ENCODE measurements around the gene NOD2.

The NOD2 gene

DNA sequence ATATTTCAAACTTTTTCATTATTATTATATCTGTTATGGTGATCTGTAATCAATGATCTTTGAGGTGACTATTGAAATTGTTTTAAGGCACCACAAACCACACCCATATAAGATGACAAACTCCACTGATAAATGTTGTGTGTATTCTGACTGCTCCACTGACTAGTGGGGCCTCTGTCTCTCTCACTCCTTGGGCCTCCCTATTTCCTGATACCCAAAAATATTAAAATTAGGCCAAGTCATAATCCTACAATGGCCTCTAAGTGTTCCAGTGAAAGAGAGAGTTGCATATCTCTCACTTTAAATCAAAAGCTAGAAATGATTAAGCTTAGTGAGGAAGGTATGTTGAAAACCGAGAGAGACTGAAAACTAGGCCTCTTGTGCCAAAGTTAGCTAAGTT is 71.9 kb downstream of the NOD2 start:
- Histone ChIP-seq H3K4ac (ENCODE audit: low read length) (no peak overlapping the region), H3K27me3 (ENCODE audit: control insufficient read depth in 3 of 3, insufficient read depth in 3 of 3, low read depth in 1 of 3, low read length in 3 of 3) (no peaks in the 10 kb centered on the region), H3K18ac (ENCODE audit: low read length) (no peak overlapping the region), H3K9me3 (replicated peaks in 1 of 2; ENCODE audit: control insufficient read depth in 2 of 2, insufficient read depth in 1 of 2, low read depth in 1 of 2, low read length in 2 of 2) (peaks cover 2 to 22% of the 10 kb centered on the region in 2 donors), H3K23ac (ENCODE audit: low read depth, low read length, poor library complexity) (no peak overlapping the region), H3K79me1 (ENCODE audit: low read depth, low read length) (no peaks in the 10 kb centered on the region), H3K4me2 (ENCODE audit: insufficient read depth, low read length, poor library complexity, severe bottlenecking) (no peak overlapping the region), H2AFZ (ENCODE audit: low read length) (no peak overlapping the region), H2BK15ac (ENCODE audit: low read length) (no peak overlapping the region), H3K9ac (ENCODE audit: low read depth, low read length, poor library complexity) (no peak overlapping the region), H3K14ac (ENCODE audit: low read length) (no peak overlapping the region), H2BK5ac (ENCODE audit: low read length) (no peak overlapping the region), H2BK120ac (ENCODE audit: low read depth, low read length) (no peak overlapping the region), H4K91ac (ENCODE audit: low read depth, low read length, poor library complexity) (no peak overlapping the region), H2BK12ac (ENCODE audit: low read length) (no peak overlapping the region), H3K4me1 (ENCODE audit: control insufficient read depth in 2 of 2, insufficient read depth in 1 of 2, low read depth in 1 of 2, low read length in 2 of 2) (no peaks in the 10 kb centered on the region), H3K36me3 (replicated peaks in 1 of 2; ENCODE audit: control insufficient read depth in 2 of 2, insufficient read depth in 2 of 2, low read length in 2 of 2) (no peaks in the 10 kb centered on the region), H3K4me3 (ENCODE audit: low read length in 2 of 2) (no peak overlapping the region), H3K27ac (replicated peaks; ENCODE audit: low read length) (no peak overlapping the region), H4K8ac (ENCODE audit: low read depth, low read length) (no peak overlapping the region), H2AK5ac (ENCODE audit: low read depth, low read length) (no peak overlapping the region)
- DNase-seq (ENCODE audit: low spot score) = no peak
- WGBS, 2 donors (ENCODE audit: extremely low coverage in 2 of 2, insufficient read length in 2 of 2, insufficient replicate concordance in 1 of 2) = no CpG with 5 or more reads among the region's 1 CpG

DNA sequence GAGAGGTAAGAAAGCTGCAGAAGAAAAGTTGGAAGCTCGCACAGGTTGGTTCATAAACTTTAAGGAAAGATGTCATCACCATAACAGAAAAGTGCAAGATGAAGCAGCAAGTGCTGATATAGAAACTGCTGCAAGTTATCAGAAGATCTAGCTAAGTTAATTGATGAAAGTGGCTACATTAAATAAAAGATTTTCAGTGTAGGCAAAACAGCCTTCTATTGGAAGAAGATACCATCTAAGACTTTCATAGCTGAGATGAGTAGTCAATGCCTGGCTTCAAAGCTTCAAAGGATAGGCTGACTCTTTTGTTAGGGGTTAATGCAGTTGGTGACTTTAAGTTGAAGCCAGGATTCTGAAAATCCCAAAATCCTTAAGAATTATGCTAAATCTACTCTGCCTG is 72.5 kb downstream of the NOD2 start:
- no peaks in the 10 kb centered on the region for H3K36me3 ChIP-seq (replicated peaks in 1 of 2; ENCODE audit: control insufficient read depth in 2 of 2, insufficient read depth in 2 of 2, low read length in 2 of 2)
- no peak overlapping the region for H2AK5ac ChIP-seq (ENCODE audit: low read depth, low read length)
- H3K14ac ChIP-seq (ENCODE audit: low read length) = no peak overlapping the region
- no peak overlapping the region for H3K4me3 ChIP-seq (ENCODE audit: low read length in 2 of 2)
- no peak overlapping the region for H2BK5ac ChIP-seq (ENCODE audit: low read length)
- H3K27ac ChIP-seq (replicated peaks; ENCODE audit: low read length) = no peak overlapping the region
- H3K4me1 ChIP-seq (ENCODE audit: control insufficient read depth in 2 of 2, insufficient read depth in 1 of 2, low read depth in 1 of 2, low read length in 2 of 2) = no peaks in the 10 kb centered on the region
- no peak overlapping the region for H2BK15ac ChIP-seq (ENCODE audit: low read length)
- no peaks in the 10 kb centered on the region for H3K27me3 ChIP-seq (ENCODE audit: control insufficient read depth in 3 of 3, insufficient read depth in 3 of 3, low read depth in 1 of 3, low read length in 3 of 3)
- no CpG with 5 or more reads among the region's 1 CpG for WGBS, 2 donors (ENCODE audit: extremely low coverage in 2 of 2, insufficient read length in 2 of 2, insufficient replicate concordance in 1 of 2)
- no peak overlapping the region for H2AFZ ChIP-seq (ENCODE audit: low read length)
- H3K4ac ChIP-seq (ENCODE audit: low read length) = no peak overlapping the region
- no peak overlapping the region for H2BK12ac ChIP-seq (ENCODE audit: low read length)
- no peak overlapping the region for H3K4me2 ChIP-seq (ENCODE audit: insufficient read depth, low read length, poor library complexity, severe bottlenecking)
- H4K8ac ChIP-seq (ENCODE audit: low read depth, low read length) = no peak overlapping the region
- no peaks in the 10 kb centered on the region for H3K79me1 ChIP-seq (ENCODE audit: low read depth, low read length)
- no peak overlapping the region for H4K91ac ChIP-seq (ENCODE audit: low read depth, low read length, poor library complexity)
- no peak overlapping the region for H3K18ac ChIP-seq (ENCODE audit: low read length)
- H2BK120ac ChIP-seq (ENCODE audit: low read depth, low read length) = no peak overlapping the region
- no peak overlapping the region for H3K23ac ChIP-seq (ENCODE audit: low read depth, low read length, poor library complexity)
- DNase-seq (ENCODE audit: low spot score) = no peak
- no peak overlapping the region for H3K9ac ChIP-seq (ENCODE audit: low read depth, low read length, poor library complexity)
- peaks cover 2 to 22% of the 10 kb centered on the region in 2 donors for H3K9me3 ChIP-seq (replicated peaks in 1 of 2; ENCODE audit: control insufficient read depth in 2 of 2, insufficient read depth in 1 of 2, low read depth in 1 of 2, low read length in 2 of 2)

DNA sequence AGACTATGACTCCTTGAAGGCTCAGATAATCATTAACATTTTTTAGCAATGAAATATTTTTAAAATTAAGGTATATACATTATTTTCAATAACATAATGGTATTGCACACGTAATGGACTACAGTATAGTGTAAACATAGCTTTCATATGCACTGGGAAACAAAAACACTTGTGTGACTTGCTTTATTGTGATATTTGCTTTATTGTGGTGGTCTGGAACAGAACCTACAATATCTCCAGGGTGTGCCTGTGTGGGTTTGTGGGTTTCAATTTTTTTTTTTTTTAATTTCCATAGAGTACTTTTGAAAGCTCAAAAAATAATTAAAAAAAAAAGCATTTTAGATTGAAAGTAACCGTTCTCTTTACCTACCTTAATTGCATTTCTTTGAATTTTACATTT is 73.8 kb downstream of the NOD2 start:
- Histone ChIP-seq H3K14ac (ENCODE audit: low read length) (no peak overlapping the region), H3K4me1 (ENCODE audit: control insufficient read depth in 2 of 2, insufficient read depth in 1 of 2, low read depth in 1 of 2, low read length in 2 of 2) (no peaks in the 10 kb centered on the region), H3K27me3 (ENCODE audit: control insufficient read depth in 3 of 3, insufficient read depth in 3 of 3, low read depth in 1 of 3, low read length in 3 of 3) (no peaks in the 10 kb centered on the region), H4K91ac (ENCODE audit: low read depth, low read length, poor library complexity) (no peak overlapping the region), H3K18ac (ENCODE audit: low read length) (no peak overlapping the region), H2BK120ac (ENCODE audit: low read depth, low read length) (no peak overlapping the region), H4K8ac (ENCODE audit: low read depth, low read length) (no peak overlapping the region), H3K4me3 (ENCODE audit: low read length in 2 of 2) (no peak overlapping the region), H2BK5ac (ENCODE audit: low read length) (no peak overlapping the region), H3K4ac (ENCODE audit: low read length) (no peak overlapping the region), H3K36me3 (replicated peaks in 1 of 2; ENCODE audit: control insufficient read depth in 2 of 2, insufficient read depth in 2 of 2, low read length in 2 of 2) (no peaks in the 10 kb centered on the region), H2BK12ac (ENCODE audit: low read length) (no peak overlapping the region), H3K23ac (ENCODE audit: low read depth, low read length, poor library complexity) (no peak overlapping the region), H2BK15ac (ENCODE audit: low read length) (no peak overlapping the region), H2AFZ (ENCODE audit: low read length) (no peak overlapping the region), H3K4me2 (ENCODE audit: insufficient read depth, low read length, poor library complexity, severe bottlenecking) (no peak overlapping the region), H3K79me1 (ENCODE audit: low read depth, low read length) (no peaks in the 10 kb centered on the region), H2AK5ac (ENCODE audit: low read depth, low read length) (no peak overlapping the region), H3K9me3 (replicated peaks in 1 of 2; ENCODE audit: control insufficient read depth in 2 of 2, insufficient read depth in 1 of 2, low read depth in 1 of 2, low read length in 2 of 2) (peaks cover 2 to 22% of the 10 kb centered on the region in 2 donors), H3K27ac (replicated peaks; ENCODE audit: low read length) (no peak overlapping the region), H3K9ac (ENCODE audit: low read depth, low read length, poor library complexity) (no peak overlapping the region)
- no CpG with 5 or more reads among the region's 2 CpGs for WGBS, 2 donors (ENCODE audit: extremely low coverage in 2 of 2, insufficient read length in 2 of 2, insufficient replicate concordance in 1 of 2)
- DNase-seq (ENCODE audit: low spot score) = no peak

DNA sequence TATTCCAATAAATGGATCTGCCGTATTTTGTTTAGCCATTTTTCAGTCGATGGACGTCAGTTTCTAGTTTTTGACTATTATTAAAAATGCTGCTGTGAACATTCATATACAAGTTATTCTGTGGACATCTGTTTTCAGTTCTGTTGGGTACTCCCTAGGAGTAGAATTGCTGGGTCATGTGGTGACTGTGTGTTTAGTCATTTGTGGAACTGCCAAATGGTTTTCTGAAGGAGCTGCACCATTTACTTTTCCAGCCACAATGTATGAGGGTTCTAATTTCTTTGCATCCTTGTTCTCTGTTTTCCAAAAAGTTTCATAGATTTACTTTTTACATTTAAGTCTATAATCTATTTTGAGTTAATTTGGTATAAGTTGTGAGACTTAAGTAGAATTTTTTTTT is 78.0 kb downstream of the NOD2 start:
- no peak overlapping the region for H2AK5ac ChIP-seq (ENCODE audit: low read depth, low read length)
- H3K14ac ChIP-seq (ENCODE audit: low read length) = no peak overlapping the region
- no peaks in the 10 kb centered on the region for H3K36me3 ChIP-seq (replicated peaks in 1 of 2; ENCODE audit: control insufficient read depth in 2 of 2, insufficient read depth in 2 of 2, low read length in 2 of 2)
- H2BK5ac ChIP-seq (ENCODE audit: low read length) = no peak overlapping the region
- H3K27ac ChIP-seq (replicated peaks; ENCODE audit: low read length) = no peak overlapping the region
- no peaks in the 10 kb centered on the region for H3K79me1 ChIP-seq (ENCODE audit: low read depth, low read length)
- H3K4me1 ChIP-seq (ENCODE audit: control insufficient read depth in 2 of 2, insufficient read depth in 1 of 2, low read depth in 1 of 2, low read length in 2 of 2) = peaks cover 0 to 2% of the 10 kb centered on the region in 2 donors
- no peak overlapping the region for H3K18ac ChIP-seq (ENCODE audit: low read length)
- no peak overlapping the region for H4K91ac ChIP-seq (ENCODE audit: low read depth, low read length, poor library complexity)
- H2BK120ac ChIP-seq (ENCODE audit: low read depth, low read length) = no peak overlapping the region
- H3K23ac ChIP-seq (ENCODE audit: low read depth, low read length, poor library complexity) = no peak overlapping the region
- no peak overlapping the region for H3K4me3 ChIP-seq (ENCODE audit: low read length in 2 of 2)
- H2BK15ac ChIP-seq (ENCODE audit: low read length) = no peak overlapping the region
- H3K4me2 ChIP-seq (ENCODE audit: insufficient read depth, low read length, poor library complexity, severe bottlenecking) = no peak overlapping the region
- no peak overlapping the region for H2BK12ac ChIP-seq (ENCODE audit: low read length)
- H3K4ac ChIP-seq (ENCODE audit: low read length) = no peak overlapping the region
- no CpG with 5 or more reads among the region's 3 CpGs for WGBS, 2 donors (ENCODE audit: extremely low coverage in 2 of 2, insufficient read length in 2 of 2, insufficient replicate concordance in 1 of 2)
- DNase-seq (ENCODE audit: low spot score) = no peak
- H4K8ac ChIP-seq (ENCODE audit: low read depth, low read length) = no peak overlapping the region
- peaks cover 2 to 8% of the 10 kb centered on the region in 2 donors for H3K9me3 ChIP-seq (replicated peaks in 1 of 2; ENCODE audit: control insufficient read depth in 2 of 2, insufficient read depth in 1 of 2, low read depth in 1 of 2, low read length in 2 of 2)
- H3K9ac ChIP-seq (ENCODE audit: low read depth, low read length, poor library complexity) = no peak overlapping the region
- H3K27me3 ChIP-seq (ENCODE audit: control insufficient read depth in 3 of 3, insufficient read depth in 3 of 3, low read depth in 1 of 3, low read length in 3 of 3) = no peaks in the 10 kb centered on the region
- H2AFZ ChIP-seq (ENCODE audit: low read length) = no peak overlapping the region

Data from neuronal stem cell (in vitro differentiated cells).